GM18511 (cell line): ENCODE results near the gene CDH4.

Experiments
- ATAC-seq: cut with Tn5 transposase; IDR thresholded peaks from one replicate; pipeline ENCODE4 v1.9.1; 2021; ENCODE audit warnings: mild to moderate bottlenecking, moderate library complexity; ENCODE audit not compliant: unreplicated experiment

The CDH4 gene

DNA sequence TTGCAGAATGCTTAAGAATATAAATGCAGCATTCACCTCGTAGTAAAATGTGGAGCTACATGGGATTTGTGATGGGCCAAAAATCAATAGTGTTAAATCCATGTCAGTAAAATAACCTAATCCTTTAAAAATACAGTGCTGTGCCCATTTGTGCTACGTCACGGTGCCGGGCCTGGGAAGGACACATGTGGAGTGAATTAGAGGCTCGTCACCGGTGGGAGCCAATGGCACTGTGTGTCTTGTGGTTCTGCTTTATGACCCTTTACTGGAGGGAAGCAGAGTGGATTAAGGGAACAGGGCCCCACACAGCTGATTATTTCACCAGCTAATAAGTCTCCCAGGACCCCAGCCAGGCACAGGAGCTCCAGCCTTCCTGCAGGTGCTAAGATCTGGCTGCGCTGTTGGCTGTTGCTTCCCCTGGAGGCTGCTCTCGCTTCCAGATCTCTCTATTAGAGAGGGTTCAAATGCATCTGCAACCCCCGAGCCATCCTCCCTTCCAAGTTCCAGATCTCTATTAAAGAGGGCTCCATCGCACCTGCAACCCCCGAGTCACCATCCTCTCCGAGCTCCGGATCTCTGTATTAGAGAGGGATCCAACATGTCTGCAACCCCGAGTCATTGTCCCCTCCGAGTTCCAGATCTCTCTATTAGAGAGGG lies 405.8 kb downstream of the CDH4 start:
- no peak for ATAC-seq

DNA sequence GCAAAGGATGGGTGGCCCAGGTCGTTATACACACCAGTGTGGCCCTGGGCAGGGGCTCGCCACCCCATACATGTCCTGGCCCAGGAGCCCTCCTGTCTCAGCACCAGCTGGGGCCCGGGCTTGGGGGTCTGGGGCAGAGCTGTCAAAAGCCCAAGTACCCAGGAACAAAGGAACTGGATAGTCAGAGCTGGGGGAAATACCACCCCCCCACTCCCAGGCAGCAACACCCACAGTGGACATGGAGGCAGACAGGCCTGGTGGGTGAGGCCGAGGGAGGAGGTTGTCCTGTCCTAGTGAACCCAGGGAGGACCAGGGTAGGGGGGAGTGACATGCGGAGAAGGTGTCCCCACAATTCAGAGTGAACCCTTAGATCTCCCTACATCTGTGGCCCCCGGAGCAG lies 406.5 kb downstream of the CDH4 start:
- ATAC-seq: no peak

- ATAC-seq: no peak
Observed at GRCh38 chr20:61659246-61659993, 407.4 kb downstream of the CDH4 start.

- no peak for ATAC-seq
Observed at GRCh38 chr20:61659994-61660346, 407.9 kb downstream of the CDH4 start.

- no peak for ATAC-seq
Observed at GRCh38 chr20:61660559-61660958, 408.5 kb downstream of the CDH4 start.

DNA sequence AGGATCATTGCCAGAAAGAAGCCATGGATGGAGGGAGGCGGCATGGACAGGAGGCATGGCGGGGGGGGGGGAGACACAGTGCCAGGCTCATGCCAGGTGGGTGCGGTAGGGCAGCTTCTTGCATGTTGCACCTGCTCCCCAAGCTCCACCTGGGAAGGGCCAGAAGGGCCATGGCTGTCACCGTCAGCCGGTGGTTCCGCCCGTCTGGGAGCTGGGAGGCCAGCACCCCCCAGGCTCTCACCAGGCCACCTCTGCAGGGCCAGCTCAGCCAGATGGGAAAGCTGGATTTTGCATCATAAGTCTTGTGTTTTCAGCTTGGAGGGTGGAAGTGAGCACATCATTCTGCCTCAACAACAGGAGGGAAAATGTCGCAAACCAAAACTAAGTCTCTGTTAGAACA lies 409.0 kb downstream of the CDH4 start:
- ATAC-seq: no peak

DNA sequence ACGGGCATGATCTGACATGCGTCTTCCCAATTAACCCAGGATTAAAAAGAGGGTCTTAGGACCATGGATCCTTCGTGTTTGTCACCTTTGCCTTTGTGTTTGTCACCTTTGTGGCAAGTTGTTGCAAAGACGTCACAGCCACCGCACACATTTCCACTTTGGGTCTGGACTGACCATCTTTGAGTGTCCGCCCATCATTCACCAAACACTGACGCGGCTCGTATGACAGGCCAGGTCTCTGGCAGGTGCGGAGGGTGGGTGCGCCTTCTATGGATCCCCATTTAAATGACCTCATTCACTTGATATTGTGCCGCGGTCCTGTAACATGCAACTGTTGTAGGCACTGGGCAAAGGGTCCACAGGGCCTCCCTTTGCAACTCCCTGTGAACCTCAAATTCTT lies 409.5 kb downstream of the CDH4 start:
- no peak for ATAC-seq

DNA sequence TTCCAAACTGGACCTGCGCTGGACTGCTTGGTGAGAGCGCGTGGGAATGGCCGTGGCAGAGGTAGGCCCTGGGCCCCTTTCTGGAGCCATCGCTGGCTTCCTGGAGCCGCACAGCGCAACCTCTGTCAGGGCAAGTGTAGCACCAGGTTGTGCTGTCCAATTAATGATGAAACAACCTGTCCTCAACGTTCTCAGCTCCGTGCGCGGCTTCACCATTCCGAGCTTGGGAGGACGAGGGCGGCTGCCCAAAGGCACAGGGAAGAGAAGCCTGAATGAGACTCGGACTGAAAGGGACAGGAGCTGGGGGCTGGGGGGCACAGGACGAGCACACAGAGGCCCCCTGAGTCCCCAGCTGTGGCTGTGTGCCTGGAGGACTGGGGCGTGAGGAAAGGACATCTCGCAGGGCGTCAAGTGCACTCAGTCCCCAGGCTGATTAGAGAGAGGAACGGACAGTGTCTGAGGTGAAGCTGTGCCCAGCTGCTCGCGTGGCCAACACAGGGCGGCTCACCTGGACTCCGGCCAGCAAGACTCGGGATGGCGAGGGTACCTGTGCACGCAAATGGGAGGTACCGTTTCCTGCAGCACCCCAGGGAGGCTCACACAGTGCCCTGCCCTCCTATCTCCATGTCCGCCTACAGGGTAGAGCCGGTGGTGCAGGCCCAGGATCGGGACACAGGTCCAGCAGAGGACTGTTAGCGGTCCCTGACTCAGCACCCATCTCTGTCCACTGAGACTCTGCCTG lies 410.3 kb downstream of the CDH4 start:
- ATAC-seq: no peak

- ATAC-seq: no peak
Observed at GRCh38 chr20:61662968-61663331, 410.9 kb downstream of the CDH4 start.

- ATAC-seq: no peak
Observed at GRCh38 chr20:61663521-61664425, 411.7 kb downstream of the CDH4 start.

DNA sequence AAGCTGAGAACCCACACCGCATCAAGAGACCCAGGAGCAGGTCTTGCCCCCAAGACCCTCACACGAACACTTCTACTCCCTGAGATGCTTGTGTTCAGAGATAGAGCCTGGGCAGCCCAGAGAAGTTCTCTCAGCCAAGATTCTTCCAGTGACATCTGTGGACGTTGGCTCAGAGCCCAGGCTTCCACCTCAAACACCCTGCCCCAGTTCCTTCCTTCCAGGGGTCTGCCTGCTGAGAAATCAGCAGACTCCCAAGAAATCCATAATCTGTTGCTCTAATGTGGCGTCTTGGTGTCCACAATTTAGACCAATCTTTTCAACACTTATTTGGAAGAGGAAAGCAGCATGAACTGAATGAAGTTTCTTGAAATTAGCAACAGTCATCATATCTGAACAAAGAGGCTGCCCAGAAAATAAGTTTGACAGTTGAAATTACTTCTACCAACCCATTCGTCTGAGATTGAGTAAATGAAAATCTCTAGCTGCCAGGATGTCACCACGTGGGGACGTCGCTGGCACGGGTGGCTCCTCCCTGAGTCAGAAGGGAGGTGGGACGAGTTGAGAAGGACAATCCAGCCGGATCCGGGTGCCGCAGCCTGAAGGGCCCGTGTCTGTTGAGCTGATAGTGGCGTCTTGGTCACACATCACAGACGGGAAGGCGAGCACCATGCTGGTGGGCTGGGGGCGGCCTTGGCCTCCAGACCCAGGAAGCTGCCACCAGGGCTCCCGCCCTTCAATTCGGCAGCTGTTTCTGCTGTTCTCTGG lies 412.7 kb downstream of the CDH4 start:
- no peak for ATAC-seq

DNA sequence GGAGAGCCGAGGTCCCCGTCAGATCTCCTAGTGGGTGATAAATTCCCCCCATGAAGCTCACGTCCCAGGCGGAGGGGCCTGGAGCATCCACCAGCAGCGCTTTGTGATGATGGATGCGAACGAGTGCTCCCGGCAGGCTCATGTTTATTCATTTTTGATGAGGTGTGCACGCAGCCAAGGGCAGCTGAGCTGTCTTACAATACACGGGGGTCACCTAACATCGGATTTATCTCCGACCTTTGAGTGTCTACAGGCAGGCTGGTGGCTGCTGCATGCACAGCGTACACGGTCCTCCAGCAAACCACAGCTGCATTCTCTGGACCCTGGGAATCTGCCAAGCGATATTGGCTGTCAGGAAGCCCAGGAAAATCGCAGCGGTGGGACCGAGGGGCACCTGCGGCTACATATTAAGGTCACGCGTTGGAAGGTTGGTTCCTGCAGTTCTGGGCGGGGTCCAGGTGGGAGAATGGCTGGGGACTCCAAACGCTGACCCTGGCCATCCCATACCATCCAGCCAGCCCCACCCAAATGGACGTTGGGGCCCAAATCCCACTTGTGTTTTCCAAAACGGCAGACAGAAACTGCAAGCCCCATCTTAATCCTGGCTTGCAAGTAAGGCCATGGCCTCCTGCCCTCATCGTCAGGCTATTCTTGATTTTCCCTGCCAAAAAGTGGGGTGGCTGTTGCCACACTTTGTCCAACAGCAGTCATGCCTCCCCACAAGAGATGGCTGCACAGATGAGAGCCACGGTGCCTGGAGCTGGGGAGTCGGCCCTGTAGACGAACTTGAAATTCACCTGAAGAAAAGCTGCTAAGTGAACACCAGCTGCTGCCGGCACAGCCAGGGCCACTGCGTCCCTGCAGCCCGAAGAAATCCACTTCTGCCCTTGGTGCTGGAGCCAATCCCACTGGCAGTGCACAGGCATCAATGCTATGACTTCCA lies 413.7 kb downstream of the CDH4 start:
- ATAC-seq: no peak

- ATAC-seq: no peak
Observed at GRCh38 chr20:61666471-61666832, 414.4 kb downstream of the CDH4 start.

DNA sequence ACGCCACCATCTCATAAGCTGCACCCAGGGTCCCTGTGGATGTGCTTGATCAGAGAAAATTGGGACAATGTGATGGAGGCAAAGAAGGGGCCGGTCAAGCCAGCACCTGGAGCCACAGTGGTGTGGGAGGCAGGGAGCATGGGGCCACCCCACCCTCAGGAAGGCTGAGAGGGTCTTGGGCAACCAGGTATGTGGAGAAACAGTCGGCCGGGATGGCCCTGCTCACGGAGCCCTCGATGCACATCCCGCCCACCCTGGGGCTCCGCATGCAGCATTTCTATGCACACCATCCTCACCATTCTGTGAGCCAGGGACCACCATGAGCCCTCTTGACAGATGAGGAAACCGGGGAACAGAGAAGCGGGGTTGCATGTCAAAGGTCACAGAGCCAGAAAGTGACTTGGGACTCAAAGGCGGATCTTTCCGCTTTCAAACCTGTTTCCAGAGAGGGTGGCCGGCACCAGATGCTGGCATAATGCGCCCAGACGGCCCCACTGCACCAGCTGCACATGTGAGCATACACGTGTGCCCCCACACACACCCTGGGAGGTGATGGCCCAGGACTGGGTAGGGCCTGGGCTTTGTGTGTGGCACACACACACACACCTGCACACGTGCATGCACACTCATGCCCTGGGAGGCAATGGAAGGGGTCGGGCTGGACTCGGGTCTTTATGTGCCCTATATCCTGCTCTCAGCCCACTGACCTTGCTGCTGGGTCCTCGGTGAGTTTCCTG lies 415.2 kb downstream of the CDH4 start:
- no peak for ATAC-seq

DNA sequence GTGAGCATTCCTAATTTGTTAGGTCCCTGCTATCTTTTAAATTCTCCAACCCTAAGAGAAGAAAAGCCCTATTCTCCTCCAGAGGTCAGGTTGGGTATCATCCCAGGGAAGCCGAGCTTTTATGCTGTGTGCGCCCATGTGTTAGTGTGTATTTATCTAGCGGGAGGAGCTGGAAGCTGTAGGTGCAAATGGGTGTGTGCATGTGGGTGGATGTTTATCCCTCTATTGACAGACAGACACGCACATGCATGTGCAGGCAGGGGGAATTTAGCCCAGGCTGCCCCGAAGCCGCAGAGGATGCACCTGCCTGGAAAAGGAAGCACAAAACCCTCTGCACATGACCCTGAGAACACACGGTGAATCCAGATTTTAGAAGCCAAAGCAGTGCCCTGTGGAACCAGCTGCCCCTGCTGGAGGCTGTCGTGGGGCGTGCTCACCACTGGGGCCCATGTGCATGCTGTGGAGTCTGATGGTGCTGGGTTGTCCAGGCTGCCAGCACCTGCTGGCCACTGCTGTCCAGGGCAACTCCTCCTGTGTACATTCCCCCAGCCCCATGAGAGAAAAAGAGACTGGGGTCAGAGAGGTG lies 416.1 kb downstream of the CDH4 start:
- no peak for ATAC-seq

DNA sequence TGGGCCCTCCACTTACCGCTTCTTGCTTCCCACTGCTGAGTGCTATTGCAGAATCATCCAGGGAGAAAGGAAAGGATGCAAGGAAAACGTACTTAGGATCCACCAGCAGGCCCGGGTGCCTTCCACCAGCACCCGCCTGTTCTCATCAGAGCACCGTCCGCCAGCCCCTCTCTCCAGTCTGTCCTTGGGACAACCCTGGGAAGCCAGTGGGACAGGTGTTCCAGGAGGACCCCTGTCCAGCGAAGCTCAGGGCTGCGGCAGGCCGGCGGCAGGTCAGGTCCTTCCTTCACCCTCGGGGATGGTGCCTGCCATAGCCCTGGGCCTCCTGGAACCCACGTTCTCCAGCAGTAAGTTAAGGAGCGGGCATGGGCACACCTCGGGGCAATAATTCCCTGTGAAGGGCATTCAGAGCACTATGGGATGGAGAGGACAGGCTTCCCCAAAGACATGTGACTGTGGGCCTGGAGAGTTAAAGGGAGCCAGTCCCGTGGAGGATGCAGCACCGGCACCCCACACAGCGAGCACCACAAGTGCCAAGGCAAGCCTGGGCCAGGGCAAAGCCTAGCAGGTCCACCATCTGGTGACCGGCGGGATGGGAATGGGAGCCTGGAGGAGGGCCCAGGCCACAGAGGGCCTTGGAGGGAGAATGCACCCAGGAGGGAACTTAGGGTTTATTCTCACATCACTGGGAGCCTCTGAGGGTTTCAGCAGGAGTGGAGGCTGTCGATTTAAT lies 416.9 kb downstream of the CDH4 start:
- ATAC-seq: no peak

GRCh38 chr20:61670274-61670673 lies 418.2 kb downstream of the CDH4 start:
- no peak for ATAC-seq

DNA sequence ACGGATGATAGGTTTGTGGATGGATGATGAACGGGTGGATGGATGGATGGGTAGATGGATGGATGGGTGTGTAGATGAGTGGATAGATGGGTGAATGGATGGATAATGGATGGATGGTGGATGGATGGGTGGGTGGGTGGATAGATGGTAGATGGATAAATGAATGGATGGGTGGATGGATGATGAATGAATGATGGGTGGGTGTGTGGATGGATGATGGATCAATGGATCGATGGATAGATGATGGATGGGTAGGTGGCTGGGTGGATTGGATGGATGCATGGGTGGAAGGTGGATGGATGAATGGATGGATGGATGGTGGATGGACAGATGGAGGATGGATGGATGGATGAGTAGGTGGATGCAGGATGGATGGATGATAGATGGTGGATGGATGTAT lies 419.5 kb downstream of the CDH4 start:
- no peak for ATAC-seq
